Measurements from ENCODE around the gene PTPRN2.

PTPRN2 gene

GRCh38 chr7:158240801-158241200 lies 346.8 kb downstream of the PTPRN2 start:
- CTCF ChIA-PET: no interaction called here
- DNase-seq (ENCODE audit: extremely low spot score): no peak
- TF ChIP-seq TARDBP (IDR thresholded peaks at IDR 0.05): no peak
- TF ChIP-seq FOXA1 (IDR thresholded peaks at IDR 0.05): no peak
- TF ChIP-seq BHLHE40 (IDR thresholded peaks at IDR 0.05; ENCODE audit: borderline replicate concordance): no peak
- no peak for TF ChIP-seq PKNOX1 (IDR thresholded peaks at IDR 0.05)
- no peak for TF ChIP-seq FOXK2 (IDR thresholded peaks at IDR 0.05)
- no peak for TF ChIP-seq SP1 (IDR thresholded peaks at IDR 0.05)
- TF ChIP-seq ZNF384 (IDR thresholded peaks at IDR 0.05): no peak
- TF ChIP-seq L3MBTL2 (conservative IDR thresholded peaks at IDR 0.05): no peak
- TF ChIP-seq LEF1 (IDR thresholded peaks at IDR 0.05; ENCODE audit: borderline replicate concordance): no peak
- no peak for TF ChIP-seq CTBP1 (IDR thresholded peaks at IDR 0.05; ENCODE audit: borderline replicate concordance)
- TF ChIP-seq FOXM1 (IDR thresholded peaks at IDR 0.05; ENCODE audit: borderline replicate concordance): no peak
- no peak for TF ChIP-seq ARNT (IDR thresholded peaks at IDR 0.05)
- no peak for TF ChIP-seq SUZ12 (IDR thresholded peaks at IDR 0.05)
- TF ChIP-seq NFRKB (IDR thresholded peaks at IDR 0.05): no peak
- POLR2A ChIA-PET: no interaction called here

- ChIA-PET POLR2A (no interaction called here), CTCF (no interaction called here)
- TF ChIP-seq HDGF (IDR thresholded peaks at IDR 0.05; ENCODE audit: borderline replicate concordance) (no peak), FOXA1 (IDR thresholded peaks at IDR 0.05) (no peak), ELF4 (IDR thresholded peaks at IDR 0.05) (no peak), L3MBTL2 (conservative IDR thresholded peaks at IDR 0.05) (no peak), PKNOX1 (IDR thresholded peaks at IDR 0.05) (no peak), BHLHE40 (IDR thresholded peaks at IDR 0.05; ENCODE audit: borderline replicate concordance) (no peak)
- DNase-seq (ENCODE audit: extremely low spot score): no peak
These were observed 348.2 kb downstream of the PTPRN2 start for GRCh38 chr7:158239290-158239981.

GRCh38 chr7:158238616-158239289 lies 348.9 kb downstream of the PTPRN2 start:
- DNase-seq (ENCODE audit: extremely low spot score): no peak
- POLR2A ChIA-PET: no interaction called here
- TF ChIP-seq BHLHE40 (IDR thresholded peaks at IDR 0.05; ENCODE audit: borderline replicate concordance) (no peak), SP1 (IDR thresholded peaks at IDR 0.05) (no peak), ELF4 (IDR thresholded peaks at IDR 0.05) (no peak), HDGF (IDR thresholded peaks at IDR 0.05; ENCODE audit: borderline replicate concordance) (no peak), TARDBP (IDR thresholded peaks at IDR 0.05) (no peak), FOXK2 (IDR thresholded peaks at IDR 0.05) (no peak), SUZ12 (IDR thresholded peaks at IDR 0.05) (no peak), LEF1 (IDR thresholded peaks at IDR 0.05; ENCODE audit: borderline replicate concordance) (no peak), FOXM1 (IDR thresholded peaks at IDR 0.05; ENCODE audit: borderline replicate concordance) (no peak), PKNOX1 (IDR thresholded peaks at IDR 0.05) (no peak), ZNF384 (IDR thresholded peaks at IDR 0.05) (no peak), NFRKB (IDR thresholded peaks at IDR 0.05) (no peak), ARNT (IDR thresholded peaks at IDR 0.05) (no peak), L3MBTL2 (conservative IDR thresholded peaks at IDR 0.05) (no peak), FOXA1 (IDR thresholded peaks at IDR 0.05) (no peak), CTBP1 (IDR thresholded peaks at IDR 0.05; ENCODE audit: borderline replicate concordance) (no peak)
- CTCF ChIA-PET: no interaction called here

- TF ChIP-seq FOXM1 (IDR thresholded peaks at IDR 0.05; ENCODE audit: borderline replicate concordance) (no peak), FOXK2 (IDR thresholded peaks at IDR 0.05) (no peak), SP1 (IDR thresholded peaks at IDR 0.05) (no peak), SUZ12 (IDR thresholded peaks at IDR 0.05) (no peak), NFRKB (IDR thresholded peaks at IDR 0.05) (no peak), ZNF384 (IDR thresholded peaks at IDR 0.05) (no peak), ARNT (IDR thresholded peaks at IDR 0.05) (no peak), L3MBTL2 (conservative IDR thresholded peaks at IDR 0.05) (no peak), CTBP1 (IDR thresholded peaks at IDR 0.05; ENCODE audit: borderline replicate concordance) (no peak), PKNOX1 (IDR thresholded peaks at IDR 0.05) (no peak), HDGF (IDR thresholded peaks at IDR 0.05; ENCODE audit: borderline replicate concordance) (no peak), BHLHE40 (IDR thresholded peaks at IDR 0.05; ENCODE audit: borderline replicate concordance) (no peak)
- no peak for DNase-seq (ENCODE audit: extremely low spot score)
- ChIA-PET POLR2A (no interaction called here), CTCF (no interaction called here)
These were observed 349.8 kb downstream of the PTPRN2 start for GRCh38 chr7:158237672-158238335.

GRCh38 chr7:158236400-158236799 lies 351.2 kb downstream of the PTPRN2 start:
- no peak for DNase-seq (ENCODE audit: extremely low spot score)
- CTCF ChIA-PET: no interaction called here
- no peak for TF ChIP-seq PKNOX1 (IDR thresholded peaks at IDR 0.05)
- no peak for TF ChIP-seq SUZ12 (IDR thresholded peaks at IDR 0.05)
- no peak for TF ChIP-seq BHLHE40 (IDR thresholded peaks at IDR 0.05; ENCODE audit: borderline replicate concordance)
- TF ChIP-seq CTBP1 (IDR thresholded peaks at IDR 0.05; ENCODE audit: borderline replicate concordance): no peak
- no peak for TF ChIP-seq FOXA1 (IDR thresholded peaks at IDR 0.05)
- TF ChIP-seq FOXK2 (IDR thresholded peaks at IDR 0.05): no peak
- no peak for TF ChIP-seq FOXM1 (IDR thresholded peaks at IDR 0.05; ENCODE audit: borderline replicate concordance)
- TF ChIP-seq NFRKB (IDR thresholded peaks at IDR 0.05): no peak
- no peak for TF ChIP-seq L3MBTL2 (conservative IDR thresholded peaks at IDR 0.05)
- TF ChIP-seq TARDBP (IDR thresholded peaks at IDR 0.05): no peak
- TF ChIP-seq LEF1 (IDR thresholded peaks at IDR 0.05; ENCODE audit: borderline replicate concordance): no peak
- no peak for TF ChIP-seq ZNF384 (IDR thresholded peaks at IDR 0.05)
- no peak for TF ChIP-seq ARNT (IDR thresholded peaks at IDR 0.05)
- no peak for TF ChIP-seq ELF4 (IDR thresholded peaks at IDR 0.05)
- POLR2A ChIA-PET: no interaction called here
